A549 (cell line): ENCODE measurements around the gene ACOXL. TPM values are rescaled to one million over a fixed set of nuclear protein-coding genes. Genes with fewer than 3 reads are reported as not detected.

Experiments used
- ATAC-seq, 2 experiments: fragments of 200-7000 bp in 1 of 2; fragments of >200 bp in 1 of 2; cut with Nextera tagmentation in 1 of 2; cut with Tn5 transposase in 1 of 2; 3 replicates each; pipeline versions ENCODE4 v1.8.0 to v1.9.1; 2018 to 2020; ENCODE audit warnings: mild to moderate bottlenecking in 1 of 2, moderate library complexity in 1 of 2
- CTCF ChIA-PET: fragments of 300-600 bp; sonication (Branson Sonifier 250); formaldehyde crosslinking; extraction: SDS; loops from one replicate; lab custom pipeline; 2021; ENCODE audit warnings: antibody characterized with exemption, inconsistent platforms; lab: Yijun Ruan, JAX
- POLR2A ChIA-PET: fragments of 350-600 bp; formaldehyde crosslinking; extraction: SDS; loops from one replicate; lab custom pipeline; 2021; ENCODE audit warnings: antibody characterized with exemption, inconsistent platforms; lab: Yijun Ruan, JAX
- DNase-seq, 2 experiments: peaks; one replicate each; pipeline versions ENCODE4 v3.0.0 to v3.0.0-alpha.2; 2011 to 2016; ENCODE audit warnings: low read depth in 1 of 2, low spot score in 1 of 2
- FAIRE-seq: peaks from 2 replicates; lab custom pipeline; 2011; peaks lifted over from hg19 to GRCh38; lab: Jason Lieb, UNC
- H3K27ac ChIP-seq, 2 experiments: fragments of >200 bp; sonication (Bioruptor Twin); formaldehyde crosslinking; 3 replicates each; pipeline ENCODE4 v1.5.1; 2016 to 2017
- H3K4me1 ChIP-seq: fragments of >200 bp; sonication (Bioruptor Twin); formaldehyde crosslinking; 3 replicates; pipeline ENCODE4 v1.6.1; 2016
- H3K4me2 ChIP-seq: fragments of >200 bp; sonication (Bioruptor Twin); formaldehyde crosslinking; 3 replicates; pipeline ENCODE4 v1.6.1; 2016
- H3K4me3 ChIP-seq: fragments of >200 bp; sonication (Bioruptor Twin); formaldehyde crosslinking; 3 replicates; pipeline ENCODE4 v1.5.1; 2016
- H3K9me3 ChIP-seq: fragments of >200 bp; sonication (Bioruptor Twin); formaldehyde crosslinking; 3 replicates; pipeline ENCODE4 v1.6.1; 2016
- BHLHE40 ChIP-seq: IDR thresholded peaks from 2 replicates; pipeline ENCODE4 v1.6.1; 2012; ENCODE audit warnings: low read depth, low read length, inconsistent platforms
- CBX8 ChIP-seq: fragments of 200-600 bp; sonication (generic); IDR thresholded peaks from 2 replicates; pipeline ENCODE4 v1.6.1; 2016
- ESRRA ChIP-seq: fragments of 150-350 bp; IDR thresholded peaks from 2 replicates; pipeline ENCODE4 v1.6.1; 2014; ENCODE audit warnings: mild to moderate bottlenecking, low read length, borderline replicate concordance
- FOSL2 ChIP-seq, 2 experiments: fragments of 450-650 bp in 1 of 2; fragments of >200 bp in 1 of 2; sonication (Bioruptor Twin) in 1 of 2; formaldehyde crosslinking; IDR thresholded peaks; 2 replicates each; pipeline versions ENCODE4 v1.5.0 to v1.6.1; 2016 to 2020; ENCODE audit warnings: mild to moderate bottlenecking in 1 of 2, moderate library complexity in 1 of 2
- HDAC2 ChIP-seq: fragments of 200-600 bp; sonication (generic); IDR thresholded peaks from 2 replicates; pipeline ENCODE4 v1.6.1; 2016
- HEYL ChIP-seq: fragments of 250-450 bp; sonication (Bioruptor Pico); IDR thresholded peaks from 2 replicates; pipeline ENCODE4 v1.8.0; 2021; ENCODE audit warnings: mild to moderate bottlenecking, moderate library complexity
- HOXB13 ChIP-seq: fragments of 250-450 bp; sonication (Bioruptor Pico); IDR thresholded peaks from 2 replicates; pipeline ENCODE4 v1.5.0; 2020; ENCODE audit warnings: low read depth, mild to moderate bottlenecking, moderate library complexity
- JUN ChIP-seq, 2 experiments: fragments of >200 bp; sonication (Bioruptor Twin); formaldehyde crosslinking; IDR thresholded peaks; 2 replicates in 1 of 2; 3 replicates in 1 of 2; pipeline ENCODE4 v1.6.1; 2016 to 2017
- KDM1A ChIP-seq: fragments of 200-600 bp; sonication (generic); IDR thresholded peaks from 2 replicates; pipeline ENCODE4 v1.6.1; 2016; ENCODE audit warnings: low read depth, mild to moderate bottlenecking
- MAFK ChIP-seq: fragments of 450-650 bp; IDR thresholded peaks from 2 replicates; pipeline ENCODE4 v1.6.1; 2014; ENCODE audit not compliant: partially characterized antibody
- MYC ChIP-seq: IDR thresholded peaks from 2 replicates; pipeline ENCODE4 v1.6.1; 2012; ENCODE audit warnings: mild to moderate bottlenecking, inconsistent platforms, low read length, improper control_type of control experiment, borderline replicate concordance
- NFE2L2 ChIP-seq: fragments of 150-350 bp; conservative IDR thresholded peaks from 2 replicates; pipeline ENCODE4 v1.6.1; 2014; ENCODE audit warnings: low read length
- NPAS2 ChIP-seq: fragments of 250-450 bp; sonication (Bioruptor Pico); IDR thresholded peaks from 2 replicates; pipeline ENCODE4 v1.8.0; 2022; ENCODE audit warnings: mild to moderate bottlenecking, moderate library complexity, borderline replicate concordance
- NR3C1 ChIP-seq: fragments of >200 bp; sonication (Bioruptor Twin); formaldehyde crosslinking; IDR thresholded peaks from 3 replicates; pipeline ENCODE4 v1.6.1; 2017
- RARB ChIP-seq: fragments of 250-450 bp; sonication (Bioruptor Pico); IDR thresholded peaks from 2 replicates; pipeline ENCODE4 v1.8.0; 2021; ENCODE audit warnings: mild to moderate bottlenecking, moderate library complexity
- RCOR1 ChIP-seq: fragments of 150-350 bp; IDR thresholded peaks from 2 replicates; pipeline ENCODE4 v1.6.1; 2014; ENCODE audit warnings: antibody characterized with exemption, low read length, low read depth
- RNF2 ChIP-seq: fragments of 200-600 bp; sonication (generic); IDR thresholded peaks from 2 replicates; pipeline ENCODE4 v1.6.1; 2016; ENCODE audit warnings: low read depth, mild to moderate bottlenecking, antibody characterized with exemption, moderate library complexity, borderline replicate concordance
- WGBS: methylation state at CpG from one replicate; pipeline ENCODE4 v1.1.6; 2017; ENCODE audit errors: missing lambda C conversion rate; 5-methylcytosine and 5-hydroxymethylcytosine counted together
- polyA plus RNA-seq, 4 experiments: library from polyadenylated mRNA; depleted of rRNA in 3 of 4; stranded (reverse); fragments of >200 nt; fragmentation: RNase III in 1 of 4; extraction: RNeasy Plus Mini Kit Qiagen cat#74134 plus additional on column Dnase treatment in 1 of 4; gene quantifications; 2 replicates in 3 of 4; 3 replicates in 1 of 4; pipeline ENCODE4 v1.2.3, GENCODE V29; 2011 to 2017
- TF ChIP-seq, protein P1 (sequence below): fragments of >200 bp; sonication (Bioruptor Twin); formaldehyde crosslinking; IDR thresholded peaks from 3 replicates; pipeline ENCODE4 v1.5.1; 2016
- TF ChIP-seq, protein P2 (sequence below): fragments of 250-450 bp; sonication (Bioruptor Pico); IDR thresholded peaks from 2 replicates; pipeline ENCODE4 v1.5.0; 2021; ENCODE audit warnings: mild to moderate bottlenecking, moderate library complexity, borderline replicate concordance
- TF ChIP-seq, protein P3 (sequence below): IDR thresholded peaks from 2 replicates; pipeline ENCODE4 v1.6.1; 2012
- TF ChIP-seq, protein P4 (sequence below): fragments of 200-600 bp; sonication (generic); IDR thresholded peaks from 2 replicates; pipeline ENCODE4 v1.6.1; 2016; ENCODE audit warnings: antibody characterized with exemption, mild to moderate bottlenecking, moderate library complexity
- TF ChIP-seq, protein P5 (sequence below): fragments of >200 bp; sonication (Bioruptor Twin); formaldehyde crosslinking; IDR thresholded peaks from 3 replicates; pipeline ENCODE4 v1.6.1; 2016
- TF ChIP-seq, protein P6 (sequence below): IDR thresholded peaks from 2 replicates; pipeline ENCODE4 v1.6.1; 2012; ENCODE audit warnings: low read depth, borderline replicate concordance

Gene ACOXL
- polyA plus RNA-seq, 2 of the 4 experiments (the other 2 are of a cell fraction), result not detected

DNA sequence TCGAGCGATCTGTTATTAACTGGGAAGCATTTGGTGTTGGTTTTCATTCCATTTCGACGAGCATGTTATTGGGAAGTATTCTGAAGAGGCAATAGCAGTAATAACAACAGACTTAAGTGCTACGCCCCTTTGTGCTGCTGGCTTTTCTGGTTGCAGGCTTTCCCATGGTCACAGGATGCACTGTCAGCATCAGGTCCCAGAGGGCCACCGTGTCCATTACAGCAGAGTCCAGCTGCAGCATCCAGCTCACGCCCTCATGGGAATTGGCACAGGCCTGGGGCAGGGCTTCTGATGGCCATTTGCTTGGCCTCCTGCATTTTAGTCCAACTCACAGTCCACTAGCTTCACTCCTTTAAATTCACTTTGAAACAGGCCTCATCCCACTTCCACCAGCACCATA, 432.7 kb downstream of the ACOXL start:
- 85% methylated on average over 7 of the region's 7 CpGs for WGBS
- H3K4me3 ChIP-seq, result no peak overlapping the region
- peaks cover 49% of the 10 kb centered on the region for H3K4me1 ChIP-seq
- TF ChIP-seq, protein P1, sequence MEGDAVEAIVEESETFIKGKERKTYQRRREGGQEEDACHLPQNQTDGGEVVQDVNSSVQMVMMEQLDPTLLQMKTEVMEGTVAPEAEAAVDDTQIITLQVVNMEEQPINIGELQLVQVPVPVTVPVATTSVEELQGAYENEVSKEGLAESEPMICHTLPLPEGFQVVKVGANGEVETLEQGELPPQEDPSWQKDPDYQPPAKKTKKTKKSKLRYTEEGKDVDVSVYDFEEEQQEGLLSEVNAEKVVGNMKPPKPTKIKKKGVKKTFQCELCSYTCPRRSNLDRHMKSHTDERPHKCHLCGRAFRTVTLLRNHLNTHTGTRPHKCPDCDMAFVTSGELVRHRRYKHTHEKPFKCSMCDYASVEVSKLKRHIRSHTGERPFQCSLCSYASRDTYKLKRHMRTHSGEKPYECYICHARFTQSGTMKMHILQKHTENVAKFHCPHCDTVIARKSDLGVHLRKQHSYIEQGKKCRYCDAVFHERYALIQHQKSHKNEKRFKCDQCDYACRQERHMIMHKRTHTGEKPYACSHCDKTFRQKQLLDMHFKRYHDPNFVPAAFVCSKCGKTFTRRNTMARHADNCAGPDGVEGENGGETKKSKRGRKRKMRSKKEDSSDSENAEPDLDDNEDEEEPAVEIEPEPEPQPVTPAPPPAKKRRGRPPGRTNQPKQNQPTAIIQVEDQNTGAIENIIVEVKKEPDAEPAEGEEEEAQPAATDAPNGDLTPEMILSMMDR, result no peak
- no peak for TF ChIP-seq HDAC2
- TF ChIP-seq RNF2, result no peak
- no peak for TF ChIP-seq JUN (IDR thresholded peaks at IDR 0.05)
- TF ChIP-seq, protein P2, sequence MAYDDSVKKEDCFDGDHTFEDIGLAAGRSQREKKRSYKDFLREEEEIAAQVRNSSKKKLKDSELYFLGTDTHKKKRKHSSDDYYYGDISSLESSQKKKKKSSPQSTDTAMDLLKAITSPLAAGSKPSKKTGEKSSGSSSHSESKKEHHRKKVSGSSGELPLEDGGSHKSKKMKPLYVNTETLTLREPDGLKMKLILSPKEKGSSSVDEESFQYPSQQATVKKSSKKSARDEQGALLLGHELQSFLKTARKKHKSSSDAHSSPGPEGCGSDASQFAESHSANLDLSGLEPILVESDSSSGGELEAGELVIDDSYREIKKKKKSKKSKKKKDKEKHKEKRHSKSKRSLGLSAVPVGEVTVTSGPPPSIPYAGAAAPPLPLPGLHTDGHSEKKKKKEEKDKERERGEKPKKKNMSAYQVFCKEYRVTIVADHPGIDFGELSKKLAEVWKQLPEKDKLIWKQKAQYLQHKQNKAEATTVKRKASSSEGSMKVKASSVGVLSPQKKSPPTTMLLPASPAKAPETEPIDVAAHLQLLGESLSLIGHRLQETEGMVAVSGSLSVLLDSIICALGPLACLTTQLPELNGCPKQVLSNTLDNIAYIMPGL (CRISPR knock-in tag), result no peak
- TF ChIP-seq BHLHE40, result no peak
- no peak for TF ChIP-seq HOXB13 (CRISPR knock-in tag)
- TF ChIP-seq NFE2L2, result no peak
- TF ChIP-seq, protein P3, sequence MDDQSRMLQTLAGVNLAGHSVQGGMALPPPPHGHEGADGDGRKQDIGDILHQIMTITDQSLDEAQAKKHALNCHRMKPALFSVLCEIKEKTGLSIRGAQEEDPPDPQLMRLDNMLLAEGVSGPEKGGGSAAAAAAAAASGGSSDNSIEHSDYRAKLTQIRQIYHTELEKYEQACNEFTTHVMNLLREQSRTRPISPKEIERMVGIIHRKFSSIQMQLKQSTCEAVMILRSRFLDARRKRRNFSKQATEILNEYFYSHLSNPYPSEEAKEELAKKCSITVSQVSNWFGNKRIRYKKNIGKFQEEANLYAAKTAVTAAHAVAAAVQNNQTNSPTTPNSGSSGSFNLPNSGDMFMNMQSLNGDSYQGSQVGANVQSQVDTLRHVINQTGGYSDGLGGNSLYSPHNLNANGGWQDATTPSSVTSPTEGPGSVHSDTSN, result no peak
- no peak for TF ChIP-seq MAFK
- TF ChIP-seq, protein P4, sequence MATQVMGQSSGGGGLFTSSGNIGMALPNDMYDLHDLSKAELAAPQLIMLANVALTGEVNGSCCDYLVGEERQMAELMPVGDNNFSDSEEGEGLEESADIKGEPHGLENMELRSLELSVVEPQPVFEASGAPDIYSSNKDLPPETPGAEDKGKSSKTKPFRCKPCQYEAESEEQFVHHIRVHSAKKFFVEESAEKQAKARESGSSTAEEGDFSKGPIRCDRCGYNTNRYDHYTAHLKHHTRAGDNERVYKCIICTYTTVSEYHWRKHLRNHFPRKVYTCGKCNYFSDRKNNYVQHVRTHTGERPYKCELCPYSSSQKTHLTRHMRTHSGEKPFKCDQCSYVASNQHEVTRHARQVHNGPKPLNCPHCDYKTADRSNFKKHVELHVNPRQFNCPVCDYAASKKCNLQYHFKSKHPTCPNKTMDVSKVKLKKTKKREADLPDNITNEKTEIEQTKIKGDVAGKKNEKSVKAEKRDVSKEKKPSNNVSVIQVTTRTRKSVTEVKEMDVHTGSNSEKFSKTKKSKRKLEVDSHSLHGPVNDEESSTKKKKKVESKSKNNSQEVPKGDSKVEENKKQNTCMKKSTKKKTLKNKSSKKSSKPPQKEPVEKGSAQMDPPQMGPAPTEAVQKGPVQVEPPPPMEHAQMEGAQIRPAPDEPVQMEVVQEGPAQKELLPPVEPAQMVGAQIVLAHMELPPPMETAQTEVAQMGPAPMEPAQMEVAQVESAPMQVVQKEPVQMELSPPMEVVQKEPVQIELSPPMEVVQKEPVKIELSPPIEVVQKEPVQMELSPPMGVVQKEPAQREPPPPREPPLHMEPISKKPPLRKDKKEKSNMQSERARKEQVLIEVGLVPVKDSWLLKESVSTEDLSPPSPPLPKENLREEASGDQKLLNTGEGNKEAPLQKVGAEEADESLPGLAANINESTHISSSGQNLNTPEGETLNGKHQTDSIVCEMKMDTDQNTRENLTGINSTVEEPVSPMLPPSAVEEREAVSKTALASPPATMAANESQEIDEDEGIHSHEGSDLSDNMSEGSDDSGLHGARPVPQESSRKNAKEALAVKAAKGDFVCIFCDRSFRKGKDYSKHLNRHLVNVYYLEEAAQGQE, result no peak
- TF ChIP-seq NR3C1, result no peak
- TF ChIP-seq MYC, result no peak
- TF ChIP-seq, protein P5, sequence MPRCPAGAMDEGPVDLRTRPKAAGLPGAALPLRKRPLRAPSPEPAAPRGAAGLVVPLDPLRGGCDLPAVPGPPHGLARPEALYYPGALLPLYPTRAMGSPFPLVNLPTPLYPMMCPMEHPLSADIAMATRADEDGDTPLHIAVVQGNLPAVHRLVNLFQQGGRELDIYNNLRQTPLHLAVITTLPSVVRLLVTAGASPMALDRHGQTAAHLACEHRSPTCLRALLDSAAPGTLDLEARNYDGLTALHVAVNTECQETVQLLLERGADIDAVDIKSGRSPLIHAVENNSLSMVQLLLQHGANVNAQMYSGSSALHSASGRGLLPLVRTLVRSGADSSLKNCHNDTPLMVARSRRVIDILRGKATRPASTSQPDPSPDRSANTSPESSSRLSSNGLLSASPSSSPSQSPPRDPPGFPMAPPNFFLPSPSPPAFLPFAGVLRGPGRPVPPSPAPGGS, result no peak
- H3K4me2 ChIP-seq, result no peak overlapping the region
- ATAC-seq (no peak), DNase-seq (no peak), FAIRE-seq (no peak)
- ChIA-PET POLR2A (no interaction called here), CTCF (interaction anchor here (1.1 kb wide), 1 partner anchor 12 kb away, joined by 4 read pairs; no protein-coding TSS in a partner anchor)
- H3K27ac ChIP-seq, result no peak overlapping the region
- H3K9me3 ChIP-seq, result no peaks in the 10 kb centered on the region

DNA sequence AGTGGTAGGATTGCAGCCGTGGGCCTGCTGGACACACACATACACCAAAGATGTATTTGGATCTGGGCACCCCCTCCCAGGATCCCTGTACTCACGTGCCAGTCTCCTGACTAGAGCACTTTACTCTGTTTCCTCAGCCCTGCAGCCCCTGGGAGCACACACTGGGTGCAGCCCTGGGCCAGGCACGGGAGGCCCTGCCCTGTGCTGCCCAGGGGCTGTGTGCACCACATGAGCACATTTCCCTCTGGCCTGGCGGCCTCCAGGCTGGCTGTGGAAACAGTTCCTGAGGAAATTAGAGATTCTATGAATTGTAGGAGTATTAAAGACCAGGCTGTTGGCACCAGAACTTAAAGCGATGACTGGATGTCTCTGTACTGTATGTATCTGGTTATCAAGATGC, 433.7 kb downstream of the ACOXL start:
- Histone ChIP-seq H3K4me3 (no peak overlapping the region), H3K9me3 (no peaks in the 10 kb centered on the region), H3K4me2 (no peak overlapping the region), H3K4me1 (peaks cover 40% of the 10 kb centered on the region), H3K27ac (peak overlapping the region in 1 of 2 experiments; percentile 52; a peak in 2 of 6 replicates)
- no peak for TF ChIP-seq FOSL2 (IDR thresholded peaks at IDR 0.05)
- no peak for TF ChIP-seq FOSL2 (CRISPR knock-in tag; IDR thresholded peaks at IDR 0.05)
- TF ChIP-seq CBX8, result no peak
- TF ChIP-seq HEYL (CRISPR knock-in tag), result no peak
- no peak for TF ChIP-seq RCOR1
- TF ChIP-seq RARB (CRISPR knock-in tag), result no peak
- TF ChIP-seq, protein P6, sequence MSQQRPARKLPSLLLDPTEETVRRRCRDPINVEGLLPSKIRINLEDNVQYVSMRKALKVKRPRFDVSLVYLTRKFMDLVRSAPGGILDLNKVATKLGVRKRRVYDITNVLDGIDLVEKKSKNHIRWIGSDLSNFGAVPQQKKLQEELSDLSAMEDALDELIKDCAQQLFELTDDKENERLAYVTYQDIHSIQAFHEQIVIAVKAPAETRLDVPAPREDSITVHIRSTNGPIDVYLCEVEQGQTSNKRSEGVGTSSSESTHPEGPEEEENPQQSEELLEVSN, result no peak
- no peak for TF ChIP-seq ESRRA
- TF ChIP-seq MAFK, result no peak
- TF ChIP-seq NFE2L2, result no peak
- no peak for TF ChIP-seq NPAS2 (CRISPR knock-in tag)
- no peak for TF ChIP-seq KDM1A
- DNase-seq (no peak), ATAC-seq (no peak), FAIRE-seq (no peak)
- POLR2A ChIA-PET, result no interaction called here
- CTCF ChIA-PET, result no interaction called here
- 87% methylated on average over 5 of the region's 5 CpGs for WGBS
